ENCODE data around the gene AWAT2. TPM values are rescaled to one million over a fixed set of nuclear protein-coding genes. Genes with fewer than 3 reads are reported as not detected.
A peak's percentile ranks its signal among the peaks of the same experiment; 100 is the strongest.

Gene AWAT2
- total RNA-seq, 4 donors from 2014 or later, result not detected

DNA sequence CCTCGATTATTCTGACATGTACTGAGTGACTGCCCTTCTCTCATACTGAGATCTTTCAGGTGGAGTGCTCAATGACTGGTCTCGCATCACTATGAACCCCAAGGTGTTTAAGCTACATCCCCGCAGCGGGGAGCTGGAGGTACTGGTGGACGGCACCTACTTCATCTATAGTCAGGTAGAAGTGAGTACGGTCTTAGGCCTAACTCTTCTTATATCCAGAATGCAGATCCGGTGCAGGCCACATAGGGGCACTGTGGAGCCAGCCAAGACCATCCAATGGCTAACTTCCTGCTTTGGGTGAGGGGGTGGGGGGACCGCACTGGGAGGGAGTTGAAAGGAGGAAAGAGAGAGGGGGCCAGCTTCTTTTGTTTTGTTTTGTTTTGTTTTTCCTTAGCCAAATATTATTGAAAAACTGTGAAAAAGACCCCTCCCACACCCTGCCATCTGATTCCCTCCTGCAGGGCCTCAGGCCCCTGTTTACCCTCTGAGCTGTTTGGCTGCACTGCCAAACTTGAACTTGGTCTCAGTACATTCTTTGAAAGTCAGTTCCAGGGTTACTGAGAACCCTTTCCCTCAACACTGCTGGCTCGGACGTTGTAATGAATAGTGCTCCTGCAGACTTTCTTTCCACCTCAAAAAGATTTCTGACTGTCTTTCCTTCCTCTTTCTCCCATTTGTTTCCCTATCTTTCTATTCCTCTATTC is 16.2 kb downstream of the AWAT2 start:
- no peak for DNase-seq
- TF ChIP-seq, protein P1, sequence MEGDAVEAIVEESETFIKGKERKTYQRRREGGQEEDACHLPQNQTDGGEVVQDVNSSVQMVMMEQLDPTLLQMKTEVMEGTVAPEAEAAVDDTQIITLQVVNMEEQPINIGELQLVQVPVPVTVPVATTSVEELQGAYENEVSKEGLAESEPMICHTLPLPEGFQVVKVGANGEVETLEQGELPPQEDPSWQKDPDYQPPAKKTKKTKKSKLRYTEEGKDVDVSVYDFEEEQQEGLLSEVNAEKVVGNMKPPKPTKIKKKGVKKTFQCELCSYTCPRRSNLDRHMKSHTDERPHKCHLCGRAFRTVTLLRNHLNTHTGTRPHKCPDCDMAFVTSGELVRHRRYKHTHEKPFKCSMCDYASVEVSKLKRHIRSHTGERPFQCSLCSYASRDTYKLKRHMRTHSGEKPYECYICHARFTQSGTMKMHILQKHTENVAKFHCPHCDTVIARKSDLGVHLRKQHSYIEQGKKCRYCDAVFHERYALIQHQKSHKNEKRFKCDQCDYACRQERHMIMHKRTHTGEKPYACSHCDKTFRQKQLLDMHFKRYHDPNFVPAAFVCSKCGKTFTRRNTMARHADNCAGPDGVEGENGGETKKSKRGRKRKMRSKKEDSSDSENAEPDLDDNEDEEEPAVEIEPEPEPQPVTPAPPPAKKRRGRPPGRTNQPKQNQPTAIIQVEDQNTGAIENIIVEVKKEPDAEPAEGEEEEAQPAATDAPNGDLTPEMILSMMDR (IDR thresholded peaks at IDR 0.05), result peak in 4 of 6 experiments; percentile 14 to 19 (median 16)
- TF ChIP-seq POLR2A (IDR thresholded peaks at IDR 0.05), result no peak
- no peaks in the 10 kb centered on the region for H3K36me3 ChIP-seq
- H3K27me3 ChIP-seq, result no peaks in the 10 kb centered on the region
- H3K27ac ChIP-seq, result no peak overlapping the region
- no peaks in the 10 kb centered on the region for H3K4me1 ChIP-seq
- no peaks in the 10 kb centered on the region for H3K9me3 ChIP-seq
- no peak overlapping the region for H3K4me3 ChIP-seq

DNA sequence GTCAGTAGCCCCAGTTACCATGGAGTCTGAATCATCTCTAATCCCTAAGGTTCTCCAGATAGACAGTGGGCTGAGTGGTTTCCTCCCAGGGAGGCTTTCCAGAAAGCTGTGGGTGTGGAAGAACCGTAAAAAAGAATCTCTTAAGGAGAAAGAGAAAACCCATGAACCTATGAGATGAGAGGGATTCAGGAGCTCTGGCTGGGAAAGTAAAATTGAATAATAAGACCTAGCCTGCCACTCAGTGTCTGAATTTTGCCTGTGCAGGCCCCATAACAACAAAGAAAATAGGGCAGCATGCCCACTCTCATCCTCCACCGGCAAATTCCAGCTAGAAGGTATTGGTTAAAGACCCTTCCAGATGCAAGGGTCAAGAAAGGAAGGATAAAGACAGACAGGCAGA is 16.9 kb downstream of the AWAT2 start:
- DNase-seq, result no peak
- TF ChIP-seq, protein P1 (IDR thresholded peaks at IDR 0.05), result no peak
- TF ChIP-seq POLR2A (IDR thresholded peaks at IDR 0.05), result no peak
- Histone ChIP-seq H3K36me3 (no peaks in the 10 kb centered on the region), H3K27ac (no peak overlapping the region), H3K4me1 (no peaks in the 10 kb centered on the region), H3K27me3 (no peaks in the 10 kb centered on the region), H3K9me3 (no peaks in the 10 kb centered on the region), H3K4me3 (no peak overlapping the region)

DNA sequence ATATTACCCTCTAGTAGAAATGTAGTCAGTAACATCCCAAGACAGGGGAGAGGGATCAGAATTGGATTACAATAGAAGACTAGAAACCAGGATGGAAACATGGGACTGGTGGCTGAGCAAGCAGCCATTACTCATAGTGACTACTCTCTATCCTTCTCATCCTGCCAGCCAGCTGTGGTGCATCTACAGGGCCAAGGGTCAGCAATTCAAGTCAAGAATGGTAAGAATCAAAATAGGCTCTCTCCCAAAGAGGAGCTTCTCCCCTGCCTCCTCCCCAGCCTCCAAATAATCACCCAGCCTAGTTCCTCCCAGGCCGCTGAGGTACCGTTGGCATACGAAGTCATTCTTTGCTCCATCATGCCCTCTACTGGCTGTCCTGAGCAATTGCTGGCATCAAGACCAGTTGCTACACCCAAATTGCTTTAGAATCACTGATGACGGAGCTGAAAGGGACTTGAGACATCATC is 19.4 kb downstream of the AWAT2 start:
- Histone ChIP-seq H3K27ac (no peak overlapping the region), H3K36me3 (no peaks in the 10 kb centered on the region), H3K4me3 (no peak overlapping the region), H3K27me3 (no peaks in the 10 kb centered on the region), H3K4me1 (no peaks in the 10 kb centered on the region), H3K9me3 (no peaks in the 10 kb centered on the region)
- TF ChIP-seq POLR2A (IDR thresholded peaks at IDR 0.05), result no peak
- TF ChIP-seq, protein P1 (IDR thresholded peaks at IDR 0.05), result peak in 4 of 6 experiments; percentile 33 to 60 (median 52)
- peak in 1 of 3 donors; percentile 65 for DNase-seq

DNA sequence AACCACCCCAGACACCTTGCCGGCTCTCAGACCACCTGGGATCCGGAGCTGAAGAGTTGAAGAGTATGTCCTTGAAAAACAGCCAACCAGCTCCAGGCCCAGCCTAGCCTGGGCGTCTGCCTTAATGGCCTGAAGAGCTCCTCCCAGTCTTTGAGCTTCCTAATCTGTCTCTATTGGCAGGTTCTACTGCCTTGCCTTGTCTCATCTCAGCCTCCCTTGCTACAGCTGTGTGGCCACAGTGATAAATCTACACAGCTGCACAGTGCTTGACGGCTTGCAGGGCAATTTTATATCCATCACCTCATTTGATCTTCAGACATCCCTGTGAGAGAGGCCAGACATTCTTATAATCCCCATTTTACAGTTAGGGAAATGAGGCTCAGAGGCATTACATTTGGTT is 19.9 kb downstream of the AWAT2 start:
- no peaks in the 10 kb centered on the region for H3K4me1 ChIP-seq
- H3K27me3 ChIP-seq, result no peaks in the 10 kb centered on the region
- no peak overlapping the region for H3K4me3 ChIP-seq
- no peak for DNase-seq
- no peak overlapping the region for H3K27ac ChIP-seq
- TF ChIP-seq, protein P1 (IDR thresholded peaks at IDR 0.05), result no peak
- no peak for TF ChIP-seq POLR2A (IDR thresholded peaks at IDR 0.05)
- no peaks in the 10 kb centered on the region for H3K9me3 ChIP-seq
- no peaks in the 10 kb centered on the region for H3K36me3 ChIP-seq

DNA sequence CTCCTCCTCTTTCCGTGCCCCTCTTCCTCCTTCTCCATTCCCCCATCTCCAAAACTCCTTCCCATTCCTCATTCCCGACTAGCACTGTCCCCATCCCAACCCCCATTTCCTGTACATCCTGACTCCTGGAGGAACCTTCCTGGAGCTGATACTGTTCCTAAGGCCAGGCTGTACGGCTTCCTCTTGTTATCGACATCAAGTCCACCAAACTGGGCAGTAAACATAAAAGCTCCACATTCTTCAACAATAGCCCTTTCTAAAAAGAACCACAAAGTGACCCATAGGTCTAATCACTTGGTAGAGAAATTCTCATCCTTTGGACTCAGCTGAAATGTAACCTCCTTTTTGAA is 22.9 kb downstream of the AWAT2 start:
- TF ChIP-seq, protein P1 (IDR thresholded peaks at IDR 0.05), result no peak
- TF ChIP-seq POLR2A (IDR thresholded peaks at IDR 0.05), result no peak
- Histone ChIP-seq H3K36me3 (no peaks in the 10 kb centered on the region), H3K9me3 (no peaks in the 10 kb centered on the region), H3K4me1 (no peaks in the 10 kb centered on the region), H3K27ac (no peak overlapping the region), H3K27me3 (no peaks in the 10 kb centered on the region), H3K4me3 (no peak overlapping the region)
- DNase-seq, result no peak
